HEK293T (cell line): Measurements from ENCODE around the gene MRPL14.

ENCODE experiments used
- ARNT ChIP-seq: fragments of 450-650 bp; IDR thresholded peaks from 2 replicates; pipeline ENCODE4 v1.6.1; 2017; ENCODE audit warnings: mild to moderate bottlenecking
- BHLHE40 ChIP-seq: fragments of 450-650 bp; IDR thresholded peaks from 2 replicates; pipeline ENCODE4 v1.6.1; 2016; ENCODE audit warnings: mild to moderate bottlenecking, moderate library complexity, borderline replicate concordance
- CTBP1 ChIP-seq: fragments of 450-650 bp; IDR thresholded peaks from 2 replicates; pipeline ENCODE4 v1.6.1; 2016; ENCODE audit warnings: borderline replicate concordance
- ELF4 ChIP-seq: fragments of 450-650 bp; IDR thresholded peaks from 2 replicates; pipeline ENCODE4 v1.6.1; 2017; ENCODE audit warnings: antibody characterized with exemption
- FOXA1 ChIP-seq: fragments of 450-650 bp; IDR thresholded peaks from 2 replicates; pipeline ENCODE4 v1.6.1; 2016; ENCODE audit warnings: mild to moderate bottlenecking
- FOXK2 ChIP-seq: fragments of 450-650 bp; IDR thresholded peaks from 2 replicates; pipeline ENCODE4 v1.6.1; 2016; ENCODE audit warnings: mild to moderate bottlenecking
- FOXM1 ChIP-seq: fragments of 450-650 bp; IDR thresholded peaks from 2 replicates; pipeline ENCODE4 v1.6.1; 2017; ENCODE audit warnings: mild to moderate bottlenecking, borderline replicate concordance
- HDGF ChIP-seq: fragments of 450-650 bp; IDR thresholded peaks from 2 replicates; pipeline ENCODE4 v1.6.1; 2017; ENCODE audit warnings: antibody characterized with exemption, borderline replicate concordance
- PKNOX1 ChIP-seq: fragments of 450-650 bp; IDR thresholded peaks from 2 replicates; pipeline ENCODE4 v1.6.1; 2016
- SP1 ChIP-seq: fragments of 450-650 bp; IDR thresholded peaks from 2 replicates; pipeline ENCODE4 v1.6.1; 2017
- SUZ12 ChIP-seq: fragments of 450-650 bp; IDR thresholded peaks from 2 replicates; pipeline ENCODE4 v1.6.1; 2016; ENCODE audit warnings: mild to moderate bottlenecking
- TARDBP ChIP-seq: fragments of 450-650 bp; IDR thresholded peaks from 2 replicates; pipeline ENCODE4 v1.6.1; 2016
- ZNF384 ChIP-seq: fragments of 450-650 bp; IDR thresholded peaks from 2 replicates; pipeline ENCODE4 v1.6.1; 2016

- TF ChIP-seq FOXK2 (no peak), ZNF384 (no peak), SP1 (no peak), FOXM1 (no peak), BHLHE40 (no peak), HDGF (no peak), TARDBP (no peak), CTBP1 (no peak), PKNOX1 (no peak), ELF4 (no peak), ARNT (no peak), SUZ12 (no peak), FOXA1 (no peak)
Measured at GRCh38 chr6:44072452-44072958, 54.7 kb downstream of the MRPL14 start.
